GM23338 (cell line): ENCODE results near the gene SNX11. TPM values are rescaled to one million over a fixed set of nuclear protein-coding genes. Genes with fewer than 3 reads are reported as not detected.
A peak's percentile ranks its signal among the peaks of the same experiment; 100 is the strongest.

Source experiments
- CREB1 ChIP-seq: fragments of 250-450 bp; sonication (Bioruptor Pico); IDR thresholded peaks from 2 replicates; pipeline ENCODE4 v1.5.0; 2020; ENCODE audit warnings: low read depth, mild to moderate bottlenecking, moderate library complexity
- CTCF ChIP-seq, 2 experiments: fragments of 200-600 bp in 1 of 2; sonication (generic) in 1 of 2; conservative IDR thresholded peaks; 2 replicates each; pipeline versions ENCODE4 v1.5.1 to v1.6.1; 2016 to 2017; ENCODE audit warnings: antibody characterized with exemption in 2 of 2, low read depth in 2 of 2, mild to moderate bottlenecking in 2 of 2, moderate library complexity in 1 of 2
- EZH2phosphoT487 ChIP-seq: fragments of 200-600 bp; sonication (generic); IDR thresholded peaks from one replicate; pipeline ENCODE4 v1.8.1; 2018; ENCODE audit warnings: antibody characterized with exemption; ENCODE audit not compliant: unreplicated experiment
- JUNB ChIP-seq: IDR thresholded peaks from one replicate; pipeline ENCODE4 v1.6.1; 2016; ENCODE audit warnings: antibody characterized with exemption; ENCODE audit not compliant: unreplicated experiment
- NANOG ChIP-seq: IDR thresholded peaks from 2 replicates; pipeline ENCODE4 v1.6.1; 2016; ENCODE audit warnings: antibody characterized with exemption, borderline replicate concordance
- REST ChIP-seq: IDR thresholded peaks from one replicate; pipeline ENCODE4 v1.6.1; 2018; ENCODE audit warnings: antibody characterized with exemption; ENCODE audit not compliant: unreplicated experiment
- STAT1 ChIP-seq: IDR thresholded peaks from one replicate; pipeline ENCODE4 v1.6.1; 2016; ENCODE audit warnings: antibody characterized with exemption; ENCODE audit not compliant: unreplicated experiment
- ZNF331 ChIP-seq: fragments of 250-450 bp; sonication (Bioruptor Pico); IDR thresholded peaks from 2 replicates; pipeline ENCODE4 v1.5.0; 2020; ENCODE audit warnings: low read depth, mild to moderate bottlenecking, moderate library complexity
- ZNF462 ChIP-seq: fragments of 250-450 bp; sonication (Bioruptor Pico); IDR thresholded peaks from 2 replicates; pipeline ENCODE4 v1.5.0; 2020; ENCODE audit warnings: mild to moderate bottlenecking, moderate library complexity
- microRNA counts: library from miRNA; unstranded; fragments of <30 nt; microRNA quantifications from one replicate; lab custom pipeline; 2017
- microRNA-seq: library from miRNA; unstranded; fragments of <30 nt; microRNA quantifications from one replicate; pipeline ENCODE4, GENCODE V29; 2017
- polyA plus RNA-seq: library from polyadenylated mRNA; unstranded; fragments of >200 nt; fragmentation: Nextera tagmentation; extraction: Ambion mirVana; gene quantifications from 2 replicates; pipeline ENCODE4 v1.2.1, GENCODE V29; 2016
- small RNA-seq: library from RNA; depleted of rRNA; stranded (forward); fragments of <200 nt; gene quantifications from one replicate; pipeline ENCODE3, GENCODE V24; 2014; ENCODE audit warnings: low replicate concordance
- total RNA-seq: library from RNA; depleted of rRNA; stranded (reverse); fragments of >200 nt; shearing (Covaris generic); gene quantifications from 2 replicates; pipeline ENCODE4 v1.2.3, GENCODE V29; 2014; rRNA removed

SNX11 gene
- total and polyA plus RNA-seq, 2 experiments from 2014 or later = 7.9 to 16.3 TPM

GRCh38 chr17:48169926-48170325 lies 62.4 kb downstream of the SNX11 start (continued):
- no peak for TF ChIP-seq ZNF462 (CRISPR knock-in tag)
- TF ChIP-seq CREB1 (CRISPR knock-in tag) = no peak
- no peak for TF ChIP-seq JUNB
- no peak for TF ChIP-seq REST
- TF ChIP-seq ZNF331 = no peak
- TF ChIP-seq STAT1 = no peak
- TF ChIP-seq EZH2phosphoT487 = no peak
- TF ChIP-seq CTCF (conservative IDR thresholded peaks at IDR 0.05; ENCODE audit: low read depth in 2 of 2) = no peak
- TF ChIP-seq NANOG = no peak

MicroRNA genes within 50 kb of the gene (microRNA counts, 767-probe panel; counts per million panel counts)
- microRNA hsa-miR-1203 (lab: Ali Mortazavi, UCI) = not detected

Small RNAs within 50 kb of the gene (microRNA-seq; reads per million reads assigned to microRNA genes)
- not detected for gene MIR1203

Small RNAs within 50 kb of the gene (small RNA-seq; reads per million reads assigned to genes)
- gene AC004477.2 (not detected), gene MIR1203 (not detected), gene RNU6-1201P (0.47 reads per million, percentile 32 among the genes with 10 or more reads in this experiment)

Other genes starting within 250 kb of the SNX11 start
- 6.0 and 7.6 TPM in 2 replicates for gene SP2, start 211.5 kb upstream of the SNX11 start, total RNA-seq
- 10.8 and 12.9 TPM in 2 replicates for gene SP2, start 211.5 kb upstream of the SNX11 start, polyA plus RNA-seq
- gene PNPO, start 166.2 kb upstream of the SNX11 start, total RNA-seq = 12.7 and 21.8 TPM in 2 replicates
- 3.9 and 5.0 TPM in 2 replicates for gene PNPO, start 166.2 kb upstream of the SNX11 start, polyA plus RNA-seq
- not detected in 2 replicates for gene PRR15L, start 149.9 kb upstream of the SNX11 start, total RNA-seq
- 0.57 and 0.66 TPM in 2 replicates for gene PRR15L, start 149.9 kb upstream of the SNX11 start, polyA plus RNA-seq
- 67.0 and 106 TPM in 2 replicates for gene CDK5RAP3, start 136.7 kb upstream of the SNX11 start, total RNA-seq
- 78.9 and 92.6 TPM in 2 replicates for gene CDK5RAP3, start 136.7 kb upstream of the SNX11 start, polyA plus RNA-seq
- gene COPZ2, start 70.0 kb upstream of the SNX11 start, total RNA-seq = not detected in 2 replicates
- gene COPZ2, start 70.0 kb upstream of the SNX11 start, polyA plus RNA-seq = not detected in 2 replicates
- 138 and 157 TPM in 2 replicates for gene NFE2L1, start 59.4 kb upstream of the SNX11 start, total RNA-seq
- gene NFE2L1, start 59.4 kb upstream of the SNX11 start, polyA plus RNA-seq = 39.9 and 49.9 TPM in 2 replicates
- 113 and 127 TPM in 2 replicates for gene CBX1, start 6.3 kb upstream of the SNX11 start, total RNA-seq
- gene CBX1, start 6.3 kb upstream of the SNX11 start, polyA plus RNA-seq = 223 and 243 TPM in 2 replicates